Common myeloid progenitor, CD34-positive (primary cell): ENCODE measurements around the gene DKK2.

ENCODE experiments used
- CTCF ChIA-PET: fragments of 350-600 bp; sonication (Branson Sonifier 250); formaldehyde crosslinking; loops from one replicate; lab custom pipeline; 2021; ENCODE audit warnings: antibody characterized with exemption; lab: Charles Lee
- POLR2A ChIA-PET: fragments of 350-600 bp; sonication (Branson Sonifier 250); formaldehyde crosslinking; loops from one replicate; lab custom pipeline; 2021; ENCODE audit warnings: antibody characterized with exemption; lab: Charles Lee
- DNase-seq, 3 donors: peaks; one replicate each; pipeline versions ENCODE4 v3.0.0 to v3.0.0-alpha.2; 2013
- H3K27ac ChIP-seq, 2 experiments: 1 replicate in 1 of 2; 2 replicates in 1 of 2; pipeline ENCODE4 v1.7.0; 2013; ENCODE audit warnings: inconsistent platforms in 2 of 2, low read length in 2 of 2, mild to moderate bottlenecking in 2 of 2, low read depth in 1 of 2, moderate library complexity in 1 of 2; ENCODE audit not compliant: severe bottlenecking in 2 of 2, insufficient read depth in 1 of 2, poor library complexity in 1 of 2
- H3K27me3 ChIP-seq, 5 experiments: replicated peaks in 2 of 5; 1 replicate in 3 of 5; 2 replicates in 2 of 5; pipeline versions ENCODE4 v1.6.1 to v1.7.0; 2013; ENCODE audit warnings: low read length in 4 of 5, mild to moderate bottlenecking in 2 of 5, moderate library complexity in 2 of 5, inconsistent platforms in 1 of 5; ENCODE audit not compliant: insufficient read depth in 5 of 5, control insufficient read depth in 4 of 5
- H3K36me3 ChIP-seq, 4 experiments: 1 replicate in 2 of 4; 2 replicates in 2 of 4; pipeline versions ENCODE4 v1.6.1 to v1.7.0; 2013; ENCODE audit warnings: low read length in 3 of 4, control low read depth in 1 of 4, mild to moderate bottlenecking in 1 of 4; ENCODE audit not compliant: control insufficient read depth in 4 of 4, insufficient read depth in 4 of 4
- H3K4me1 ChIP-seq, 4 experiments: 1 replicate in 3 of 4; 2 replicates in 1 of 4; pipeline versions ENCODE4 v1.6.1 to v1.7.1; 2013; ENCODE audit warnings: low read length in 3 of 4, mild to moderate bottlenecking in 3 of 4, control low read depth in 1 of 4, inconsistent platforms in 1 of 4, moderate library complexity in 1 of 4; ENCODE audit not compliant: control insufficient read depth in 4 of 4, insufficient read depth in 4 of 4; ENCODE audit errors: control extremely low read depth in 1 of 4
- H3K4me3 ChIP-seq, 7 experiments: 1 replicate in 4 of 7; 2 replicates in 3 of 7; pipeline versions ENCODE4 v1.5.1 to v1.7.0; 2013; ENCODE audit warnings: mild to moderate bottlenecking in 7 of 7, low read length in 6 of 7, moderate library complexity in 6 of 7, inconsistent platforms in 2 of 7, low read depth in 2 of 7, control low read depth in 1 of 7; ENCODE audit not compliant: insufficient read depth in 4 of 7, control insufficient read depth in 1 of 7; ENCODE audit errors: extremely low read depth in 1 of 7
- H3K9me3 ChIP-seq, 5 experiments: 1 replicate in 4 of 5; 2 replicates in 1 of 5; pipeline versions ENCODE4 v1.6.1 to v1.7.1; 2013; ENCODE audit warnings: low read length in 4 of 5, mild to moderate bottlenecking in 2 of 5, inconsistent platforms in 1 of 5, low read depth in 1 of 5, moderate library complexity in 1 of 5; ENCODE audit not compliant: control insufficient read depth in 4 of 5, insufficient read depth in 2 of 5; ENCODE audit errors: control extremely low read depth in 1 of 5
- WGBS: methylation state at CpG from one replicate; pipeline ENCODE4 v1.1.5; 2013; ENCODE audit not compliant: insufficient coverage; 5-methylcytosine and 5-hydroxymethylcytosine counted together

DKK2 gene

GRCh38 chr4:106971636-106972035 lies 64.5 kb downstream of the DKK2 start:
- H3K27ac ChIP-seq, result no peak overlapping the region
- H3K4me1 ChIP-seq, result no peaks in the 10 kb centered on the region
- WGBS, result no CpG with 5 or more reads among the region's 1 CpG
- no peak for DNase-seq
- H3K4me3 ChIP-seq, result no peak overlapping the region
- POLR2A ChIA-PET, result no interaction called here
- H3K27me3 ChIP-seq, result no peaks in the 10 kb centered on the region
- H3K9me3 ChIP-seq, result no peaks in the 10 kb centered on the region
- no peaks in the 10 kb centered on the region for H3K36me3 ChIP-seq
- CTCF ChIA-PET, result no interaction called here

- WGBS, result 93% methylated on average over 1 of the region's 2 CpGs
- POLR2A ChIA-PET, result no interaction called here
- Histone ChIP-seq H3K4me1 (no peaks in the 10 kb centered on the region), H3K27me3 (no peaks in the 10 kb centered on the region), H3K27ac (no peak overlapping the region), H3K36me3 (no peaks in the 10 kb centered on the region), H3K4me3 (no peak overlapping the region), H3K9me3 (no peaks in the 10 kb centered on the region)
- no peak for DNase-seq
- CTCF ChIA-PET, result no interaction called here
Observed at GRCh38 chr4:106967892-106968291, 68.2 kb downstream of the DKK2 start.

GRCh38 chr4:106953036-106953705 lies 82.9 kb downstream of the DKK2 start:
- WGBS, result 100% methylated on average over 1 of the region's 3 CpGs
- POLR2A ChIA-PET, result no interaction called here
- no peak overlapping the region for H3K4me3 ChIP-seq
- H3K4me1 ChIP-seq, result no peaks in the 10 kb centered on the region
- no peak for DNase-seq
- H3K27ac ChIP-seq, result no peak overlapping the region
- CTCF ChIA-PET, result no interaction called here
- no peaks in the 10 kb centered on the region for H3K27me3 ChIP-seq
- H3K36me3 ChIP-seq, result no peaks in the 10 kb centered on the region
- no peaks in the 10 kb centered on the region for H3K9me3 ChIP-seq

GRCh38 chr4:106951891-106952290 lies 84.2 kb downstream of the DKK2 start:
- 100% methylated on average over 1 of the region's 2 CpGs for WGBS
- Histone ChIP-seq H3K4me3 (no peak overlapping the region), H3K27ac (no peak overlapping the region), H3K27me3 (no peaks in the 10 kb centered on the region), H3K36me3 (no peaks in the 10 kb centered on the region), H3K4me1 (no peaks in the 10 kb centered on the region), H3K9me3 (no peaks in the 10 kb centered on the region)
- CTCF ChIA-PET, result no interaction called here
- POLR2A ChIA-PET, result no interaction called here
- DNase-seq, result no peak

GRCh38 chr4:106941841-106942240 lies 94.3 kb downstream of the DKK2 start:
- Histone ChIP-seq H3K27me3 (no peaks in the 10 kb centered on the region), H3K27ac (no peak overlapping the region), H3K9me3 (no peaks in the 10 kb centered on the region), H3K4me3 (no peak overlapping the region), H3K36me3 (no peaks in the 10 kb centered on the region), H3K4me1 (no peaks in the 10 kb centered on the region)
- POLR2A ChIA-PET, result no interaction called here
- no peak for DNase-seq
- CTCF ChIA-PET, result no interaction called here
- no CpG with 5 or more reads among the region's 1 CpG for WGBS

- Histone ChIP-seq H3K27ac (no peak overlapping the region), H3K4me1 (no peaks in the 10 kb centered on the region), H3K27me3 (no peaks in the 10 kb centered on the region), H3K36me3 (no peaks in the 10 kb centered on the region), H3K9me3 (no peaks in the 10 kb centered on the region), H3K4me3 (no peak overlapping the region)
- no peak for DNase-seq
- CTCF ChIA-PET, result no interaction called here
- POLR2A ChIA-PET, result no interaction called here
- WGBS, result 90% methylated on average over 4 of the region's 6 CpGs
Observed at GRCh38 chr4:106930522-106930921, 105.6 kb downstream of the DKK2 start.

GRCh38 chr4:106929248-106929647 lies 106.9 kb downstream of the DKK2 start:
- POLR2A ChIA-PET, result no interaction called here
- no peaks in the 10 kb centered on the region for H3K36me3 ChIP-seq
- H3K9me3 ChIP-seq, result no peaks in the 10 kb centered on the region
- no peaks in the 10 kb centered on the region for H3K4me1 ChIP-seq
- DNase-seq, result no peak
- no peaks in the 10 kb centered on the region for H3K27me3 ChIP-seq
- CTCF ChIA-PET, result no interaction called here
- no CpG with 5 or more reads among the region's 2 CpGs for WGBS
- H3K4me3 ChIP-seq, result no peak overlapping the region
- H3K27ac ChIP-seq, result no peak overlapping the region
